A673 (cell line): ENCODE results near the gene GARIN6.

Experiments used
- EZH2 ChIP-seq: fragments of 200-600 bp; sonication (generic); IDR thresholded peaks from 2 replicates; pipeline ENCODE4 v1.6.1; 2017; ENCODE audit warnings: borderline replicate concordance, low read depth, mild to moderate bottlenecking, mixed read lengths, antibody characterized with exemption, low read length; ENCODE audit not compliant: poor library complexity, severe bottlenecking
- TF ChIP-seq, protein P1 (sequence below): fragments of 300-800, 200-600 bp; sonication (generic); conservative IDR thresholded peaks from 2 replicates; pipeline ENCODE4 v1.5.1; 2017; ENCODE audit warnings: low read depth, mild to moderate bottlenecking, antibody characterized with exemption, low read length, moderate library complexity, mixed read lengths

DNA sequence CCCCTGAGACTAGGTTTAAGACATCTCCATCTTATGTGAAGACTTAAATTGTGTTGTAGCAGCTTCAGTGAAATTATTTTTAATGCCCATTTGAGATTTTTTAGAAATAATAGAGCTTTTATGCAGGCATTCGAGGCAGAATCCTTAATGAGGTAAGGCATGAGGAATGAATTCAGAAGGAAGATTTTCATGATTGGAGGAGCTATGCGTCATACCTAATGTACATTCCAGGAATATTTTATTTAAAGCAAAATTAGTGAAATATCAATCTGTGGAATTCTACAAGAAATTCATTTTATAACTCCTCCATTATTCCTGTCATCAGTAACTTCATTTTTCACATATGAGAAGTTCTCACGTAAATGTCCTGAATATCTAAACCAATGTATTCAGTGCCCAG lies 36.0 kb upstream of the GARIN6 start:
- TF ChIP-seq, protein P1, sequence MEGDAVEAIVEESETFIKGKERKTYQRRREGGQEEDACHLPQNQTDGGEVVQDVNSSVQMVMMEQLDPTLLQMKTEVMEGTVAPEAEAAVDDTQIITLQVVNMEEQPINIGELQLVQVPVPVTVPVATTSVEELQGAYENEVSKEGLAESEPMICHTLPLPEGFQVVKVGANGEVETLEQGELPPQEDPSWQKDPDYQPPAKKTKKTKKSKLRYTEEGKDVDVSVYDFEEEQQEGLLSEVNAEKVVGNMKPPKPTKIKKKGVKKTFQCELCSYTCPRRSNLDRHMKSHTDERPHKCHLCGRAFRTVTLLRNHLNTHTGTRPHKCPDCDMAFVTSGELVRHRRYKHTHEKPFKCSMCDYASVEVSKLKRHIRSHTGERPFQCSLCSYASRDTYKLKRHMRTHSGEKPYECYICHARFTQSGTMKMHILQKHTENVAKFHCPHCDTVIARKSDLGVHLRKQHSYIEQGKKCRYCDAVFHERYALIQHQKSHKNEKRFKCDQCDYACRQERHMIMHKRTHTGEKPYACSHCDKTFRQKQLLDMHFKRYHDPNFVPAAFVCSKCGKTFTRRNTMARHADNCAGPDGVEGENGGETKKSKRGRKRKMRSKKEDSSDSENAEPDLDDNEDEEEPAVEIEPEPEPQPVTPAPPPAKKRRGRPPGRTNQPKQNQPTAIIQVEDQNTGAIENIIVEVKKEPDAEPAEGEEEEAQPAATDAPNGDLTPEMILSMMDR, result no peak
- no peak for TF ChIP-seq EZH2
